HG02759 (cell line): Measurements from ENCODE around the gene CHST14.
A peak's percentile ranks its signal among the peaks of the same experiment; 100 is the strongest.
"Not testable (repeated sequence)": the region's sequence is repeated elsewhere in the genome, so short reads cannot be mapped to it uniquely, and the experiment has no call there.

ENCODE experiments used
- ATAC-seq: cut with Tn5 transposase; IDR thresholded peaks from one replicate; pipeline ENCODE4 v1.9.1; 2021; ENCODE audit warnings: mild to moderate bottlenecking, moderate library complexity; ENCODE audit not compliant: unreplicated experiment

Gene CHST14

GRCh38 chr15:40440743-40441564 lies 29.8 kb upstream of the CHST14 start, which contains the start of gene BAHD1:
Gene BAHD1 (plus strand): TSS chr15:40440953. CDS start chr15:40458465, 17,512 bp downstream.
- peak; percentile 88 for ATAC-seq

GRCh38 chr15:40441565-40442531 lies 28.9 kb upstream of the CHST14 start:
- ATAC-seq: no peak

GRCh38 chr15:40443255-40443654 lies 27.5 kb upstream of the CHST14 start:
- ATAC-seq: no peak

GRCh38 chr15:40443846-40444245 lies 26.9 kb upstream of the CHST14 start:
- no peak for ATAC-seq

GRCh38 chr15:40444736-40445135 lies 26.0 kb upstream of the CHST14 start:
- ATAC-seq: no peak

GRCh38 chr15:40445421-40445922 lies 25.3 kb upstream of the CHST14 start:
- ATAC-seq: no peak

GRCh38 chr15:40446144-40446543 lies 24.6 kb upstream of the CHST14 start:
- no peak for ATAC-seq

- no peak for ATAC-seq
Measured at GRCh38 chr15:40448354-40448753, 22.4 kb upstream of the CHST14 start.

- no peak for ATAC-seq
Measured at GRCh38 chr15:40449275-40449674, 21.5 kb upstream of the CHST14 start.

GRCh38 chr15:40450047-40450446 lies 20.7 kb upstream of the CHST14 start:
- no peak for ATAC-seq

- ATAC-seq: no peak
Measured at GRCh38 chr15:40451527-40452158, 19.1 kb upstream of the CHST14 start.

- peak; percentile 69 for ATAC-seq
Measured at GRCh38 chr15:40452296-40453090, 18.3 kb upstream of the CHST14 start.

GRCh38 chr15:40453941-40454340 lies 16.8 kb upstream of the CHST14 start:
- ATAC-seq: not testable (repeated sequence)

- no peak for ATAC-seq
Measured at GRCh38 chr15:40454904-40455391, 15.8 kb upstream of the CHST14 start.

- ATAC-seq: no peak
Measured at GRCh38 chr15:40456299-40456712, 14.5 kb upstream of the CHST14 start.

- no peak for ATAC-seq
Measured at GRCh38 chr15:40456738-40457137, 14.0 kb upstream of the CHST14 start.

GRCh38 chr15:40458495-40459371 lies 12.1 kb upstream of the CHST14 start:
- no peak for ATAC-seq

- no peak for ATAC-seq
Measured at GRCh38 chr15:40459391-40460015, 11.3 kb upstream of the CHST14 start.
